ENCODE measurements around the gene ERLIN1. TPM values are rescaled to one million over a fixed set of nuclear protein-coding genes. Genes with fewer than 3 reads are reported as not detected.

ERLIN1 gene
- total and polyA plus RNA-seq, 2 experiments from 2014 or later = 32.2 to 63.3 TPM

DNA sequence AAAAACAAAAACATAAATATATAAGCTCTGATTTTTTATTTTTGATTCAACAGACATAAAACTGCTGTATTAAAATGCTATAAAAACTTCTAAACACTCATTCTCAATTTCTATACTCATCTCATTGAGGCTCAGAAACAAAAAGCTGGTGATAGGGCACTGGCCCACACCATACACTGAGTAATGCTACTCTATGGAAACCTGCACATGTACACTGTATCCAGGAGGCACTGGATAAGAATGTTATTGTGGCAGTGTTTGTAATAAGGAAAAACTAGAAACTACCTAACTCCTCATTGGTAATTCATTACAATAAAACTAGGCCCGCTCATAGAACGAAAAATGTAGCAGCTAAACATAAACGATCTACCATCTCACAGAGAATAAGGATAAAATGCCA lies 23.1 kb downstream of the ERLIN1 start:
- TF ChIP-seq EZH2phosphoT487 (IDR thresholded peaks at IDR 0.05; ENCODE audit: insufficient read depth, low read depth) (no peak), EZH2 (IDR thresholded peaks at IDR 0.05; ENCODE audit: insufficient read depth, poor library complexity, severe bottlenecking) (no peak)
- no peak overlapping the region for H3K4me2 ChIP-seq (ENCODE audit: unreplicated experiment)
- no peak overlapping the region for H2AFZ ChIP-seq
- H3K4me1 ChIP-seq (ENCODE audit: insufficient read depth) = peaks cover 10% of the 10 kb centered on the region; the same call in 1 of the 2 replicates
- no peak for DNase-seq
- in situ Hi-C loops (cut with MboI) = no loop called here
- no peak overlapping the region for H3K9ac ChIP-seq
- 95 to 100% methylated on average over 3 of the region's 3 CpGs for WGBS, 2 experiments (ENCODE audit: low coverage in 1 of 2, low lambda C conversion rate in 2 of 2, missing lambda C conversion rate in 2 of 2)
- peaks cover 5% of the 10 kb centered on the region; the same call in 1 of the 2 replicates for H3K9me2 ChIP-seq (ENCODE audit: insufficient read depth)
- peaks cover 20% of the 10 kb centered on the region for H3K36me3 ChIP-seq (ENCODE audit: low read depth)
- no peak overlapping the region for H3K27ac ChIP-seq
- H3F3A ChIP-seq (ENCODE audit: insufficient read depth) = peaks cover 13% of the 10 kb centered on the region
- H3K9me3 ChIP-seq (ENCODE audit: low read depth) = no peaks in the 10 kb centered on the region
- H3K4me3 ChIP-seq = no peak overlapping the region
- no peaks in the 10 kb centered on the region for H4K20me1 ChIP-seq (ENCODE audit: insufficient read depth)
- H3K79me2 ChIP-seq (ENCODE audit: insufficient read depth) = peaks cover 15% of the 10 kb centered on the region
- H3K27me3 ChIP-seq (replicated peaks; ENCODE audit: insufficient read depth) = no peaks in the 10 kb centered on the region

DNA sequence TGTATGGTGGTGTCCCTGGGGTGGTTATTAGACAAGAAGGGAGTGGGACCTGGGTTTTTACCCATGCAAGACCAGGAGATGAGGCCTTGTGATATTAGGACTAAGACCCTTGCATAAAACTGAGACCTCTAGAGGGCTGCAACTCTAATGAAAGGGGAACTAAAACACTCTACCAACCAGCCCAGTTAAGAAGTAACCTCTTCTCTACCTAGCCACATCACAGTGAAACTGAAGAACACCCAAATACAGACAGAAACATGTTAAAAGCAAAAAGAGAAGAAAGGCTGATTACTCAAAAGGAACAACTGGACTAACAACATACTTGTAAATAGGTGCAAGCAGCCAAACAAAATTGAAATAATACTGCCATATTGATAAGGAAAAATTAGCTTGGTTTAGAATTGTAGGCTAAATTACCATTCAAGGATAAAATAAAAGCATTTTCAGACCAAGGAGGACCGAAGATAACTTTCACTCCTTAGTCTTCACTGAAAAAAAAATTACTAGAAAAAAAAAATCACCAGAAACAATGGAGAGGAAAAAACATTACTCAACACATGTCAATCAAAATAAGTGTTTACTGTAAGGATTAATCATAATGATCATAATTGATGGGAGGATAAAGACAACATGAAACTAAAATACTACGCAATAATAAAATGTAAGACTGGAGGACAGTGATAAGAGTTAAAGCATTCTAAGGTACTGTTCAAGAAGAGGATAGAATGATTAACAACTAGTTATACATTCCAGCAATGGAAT lies 27.6 kb downstream of the ERLIN1 start:
- H4K20me1 ChIP-seq (ENCODE audit: insufficient read depth) = no peaks in the 10 kb centered on the region
- no peak overlapping the region for H3K4me2 ChIP-seq (ENCODE audit: unreplicated experiment)
- no peaks in the 10 kb centered on the region for H3K27me3 ChIP-seq (replicated peaks; ENCODE audit: insufficient read depth)
- no peak for DNase-seq
- H3K9ac ChIP-seq = no peak overlapping the region
- no peaks in the 10 kb centered on the region for H3K9me3 ChIP-seq (ENCODE audit: low read depth)
- H3K4me3 ChIP-seq = no peak overlapping the region
- H3F3A ChIP-seq (ENCODE audit: insufficient read depth) = no peaks in the 10 kb centered on the region
- H2AFZ ChIP-seq = no peak overlapping the region
- H3K36me3 ChIP-seq (ENCODE audit: low read depth) = peaks cover 46% of the 10 kb centered on the region
- H3K27ac ChIP-seq = no peak overlapping the region
- in situ Hi-C loops (cut with MboI) = no loop called here
- H3K4me1 ChIP-seq (ENCODE audit: insufficient read depth) = no peaks in the 10 kb centered on the region
- WGBS, 2 experiments (ENCODE audit: low coverage in 1 of 2, low lambda C conversion rate in 2 of 2, missing lambda C conversion rate in 2 of 2) = 96% methylated on average over 2 of the region's 2 CpGs
- no peak for TF ChIP-seq EZH2 (IDR thresholded peaks at IDR 0.05; ENCODE audit: insufficient read depth, poor library complexity, severe bottlenecking)
- TF ChIP-seq EZH2phosphoT487 (IDR thresholded peaks at IDR 0.05; ENCODE audit: insufficient read depth, low read depth) = no peak
- peaks cover 5% of the 10 kb centered on the region; the same call in 1 of the 2 replicates for H3K9me2 ChIP-seq (ENCODE audit: insufficient read depth)
- peaks cover 15% of the 10 kb centered on the region for H3K79me2 ChIP-seq (ENCODE audit: insufficient read depth)

DNA sequence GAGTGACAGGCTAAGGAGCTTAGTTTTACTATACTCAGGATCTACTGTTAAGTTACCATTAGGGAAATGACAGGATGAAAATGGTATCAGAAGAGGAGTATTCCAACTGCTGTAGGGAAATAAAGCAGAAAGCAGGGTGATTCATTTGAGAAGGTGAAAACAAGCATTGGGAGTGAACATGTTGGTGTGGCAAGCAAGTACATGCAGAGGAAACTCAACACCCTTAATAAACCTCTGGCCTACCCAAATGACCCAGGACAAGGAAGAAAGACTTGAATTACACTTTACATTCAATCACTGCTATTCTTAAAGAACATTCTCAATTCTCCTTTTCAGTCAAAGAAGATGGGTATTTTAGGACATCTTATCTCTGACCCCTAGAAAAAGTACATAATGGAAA lies 28.7 kb downstream of the ERLIN1 start:
- Histone ChIP-seq H3K79me2 (ENCODE audit: insufficient read depth) (peaks cover 15% of the 10 kb centered on the region), H3K9me2 (ENCODE audit: insufficient read depth) (peaks cover 5% of the 10 kb centered on the region; the same call in 1 of the 2 replicates), H4K20me1 (ENCODE audit: insufficient read depth) (no peaks in the 10 kb centered on the region), H3K9me3 (ENCODE audit: low read depth) (no peaks in the 10 kb centered on the region), H3K9ac (no peak overlapping the region), H3K4me2 (ENCODE audit: unreplicated experiment) (no peak overlapping the region), H3K27ac (no peak overlapping the region), H2AFZ (no peak overlapping the region), H3F3A (ENCODE audit: insufficient read depth) (no peaks in the 10 kb centered on the region), H3K36me3 (ENCODE audit: low read depth) (peaks cover 47% of the 10 kb centered on the region), H3K27me3 (replicated peaks; ENCODE audit: insufficient read depth) (no peaks in the 10 kb centered on the region), H3K4me3 (no peak overlapping the region), H3K4me1 (ENCODE audit: insufficient read depth) (no peaks in the 10 kb centered on the region)
- in situ Hi-C loops (cut with MboI) = no loop called here
- DNase-seq = no peak
- TF ChIP-seq EZH2 (IDR thresholded peaks at IDR 0.05; ENCODE audit: insufficient read depth, poor library complexity, severe bottlenecking) (no peak), EZH2phosphoT487 (IDR thresholded peaks at IDR 0.05; ENCODE audit: insufficient read depth, low read depth) (no peak)

DNA sequence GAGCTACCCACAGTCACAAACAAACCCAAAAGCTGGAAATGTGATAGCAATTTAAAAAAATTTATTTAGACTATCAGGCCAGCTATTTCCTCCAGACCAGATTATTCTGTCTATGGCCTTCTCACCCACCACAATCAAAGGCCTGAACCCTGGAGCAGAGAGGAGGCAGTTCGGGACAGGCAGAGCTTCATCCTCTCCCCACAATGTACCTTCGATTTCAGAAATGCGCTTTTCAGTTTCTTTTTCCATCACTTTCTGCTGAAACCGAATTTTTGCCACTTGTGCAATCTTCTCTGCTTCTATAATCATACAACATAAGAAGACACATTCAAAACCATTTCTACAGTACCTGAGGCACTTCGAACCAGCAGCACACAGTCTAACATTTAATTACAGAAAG lies 29.9 kb downstream of the ERLIN1 start:
- Histone ChIP-seq H2AFZ (no peak overlapping the region), H3K4me1 (ENCODE audit: insufficient read depth) (no peaks in the 10 kb centered on the region), H3K27me3 (replicated peaks; ENCODE audit: insufficient read depth) (no peaks in the 10 kb centered on the region), H4K20me1 (ENCODE audit: insufficient read depth) (no peaks in the 10 kb centered on the region), H3K4me2 (ENCODE audit: unreplicated experiment) (no peak overlapping the region), H3K27ac (no peak overlapping the region), H3K9me2 (ENCODE audit: insufficient read depth) (peaks cover 5% of the 10 kb centered on the region; the same call in 1 of the 2 replicates), H3K36me3 (ENCODE audit: low read depth) (peaks cover 47% of the 10 kb centered on the region), H3K79me2 (ENCODE audit: insufficient read depth) (peaks cover 15% of the 10 kb centered on the region), H3K9me3 (ENCODE audit: low read depth) (no peaks in the 10 kb centered on the region), H3K4me3 (no peak overlapping the region), H3K9ac (no peak overlapping the region), H3F3A (ENCODE audit: insufficient read depth) (no peaks in the 10 kb centered on the region)
- in situ Hi-C loops (cut with MboI) = no loop called here
- WGBS, 2 experiments (ENCODE audit: low coverage in 1 of 2, low lambda C conversion rate in 2 of 2, missing lambda C conversion rate in 2 of 2) = 97 to 99% methylated on average over 5 of the region's 5 CpGs
- TF ChIP-seq EZH2 (IDR thresholded peaks at IDR 0.05; ENCODE audit: insufficient read depth, poor library complexity, severe bottlenecking) (no peak), EZH2phosphoT487 (IDR thresholded peaks at IDR 0.05; ENCODE audit: insufficient read depth, low read depth) (no peak)
- DNase-seq = no peak
